Calu3 (cell line): Measurements from ENCODE around the gene TMPRSS11B. TPM values are rescaled to one million over a fixed set of nuclear protein-coding genes. Genes with fewer than 3 reads are reported as not detected.
"Not testable (repeated sequence)": the region's sequence is repeated elsewhere in the genome, so short reads cannot be mapped to it uniquely, and the experiment has no call there.

Source experiments
- BruUV-seq: library from RNA; stranded (reverse); fragments of 400-500 nt; replicated peaks from 2 replicates; lab custom pipeline; 2021; lab: Mats Ljungman, UMichigan
- CTCF ChIA-PET: fragments of 300-600 bp; sonication (Branson Sonifier 250); formaldehyde crosslinking; loops from one replicate; lab custom pipeline; 2022; ENCODE audit warnings: antibody characterized with exemption; lab: Charles Lee
- DNase-seq: peaks from one replicate; pipeline ENCODE4 v3.0.0; 2022
- H3K27ac Mint-ChIP-seq: one replicate; pipeline ENCODE4 v1.8.0; 2022; ENCODE audit warnings: mixed read lengths; ENCODE audit not compliant: unreplicated experiment
- H3K27me3 Mint-ChIP-seq: one replicate; pipeline ENCODE4 v1.8.0; 2022; ENCODE audit warnings: mixed read lengths; ENCODE audit not compliant: unreplicated experiment
- H3K36me3 Mint-ChIP-seq: one replicate; pipeline ENCODE4 v1.8.0; 2022; ENCODE audit warnings: mild to moderate bottlenecking, moderate library complexity, mixed read lengths; ENCODE audit not compliant: insufficient read depth, unreplicated experiment
- H3K4me1 Mint-ChIP-seq: one replicate; pipeline ENCODE4 v1.8.0; 2022; ENCODE audit warnings: mild to moderate bottlenecking, low read depth, mixed read lengths; ENCODE audit not compliant: unreplicated experiment
- H3K4me3 Mint-ChIP-seq: one replicate; pipeline ENCODE4 v1.8.0; 2022; ENCODE audit warnings: mild to moderate bottlenecking, low read depth, moderate library complexity, mixed read lengths; ENCODE audit not compliant: unreplicated experiment
- H3K9me3 Mint-ChIP-seq: one replicate; pipeline ENCODE4 v1.8.0; 2022; ENCODE audit warnings: low read depth, mixed read lengths; ENCODE audit not compliant: unreplicated experiment
- CTCF ChIP-seq: fragments of 200-600 bp; IDR thresholded peaks from one replicate; pipeline ENCODE4 v1.8.0; 2022; ENCODE audit warnings: antibody characterized with exemption; ENCODE audit not compliant: unreplicated experiment
- intact Hi-C: fragments of 100-400 bp; cut with micrococcal nuclease; formaldehyde crosslinking; loops from one replicate; pipeline ENCODE4 v1.10.0; 2022; ENCODE audit not compliant: unreplicated experiment
- total RNA-seq: library from RNA; stranded (reverse); gene quantifications from 2 replicates; pipeline ENCODE4 v1.2.3, GENCODE V29; 2022

The TMPRSS11B gene
- total RNA-seq, 1 experiment from 2014 or later = not detected

- H3K36me3 Mint-ChIP-seq = no peaks in the 10 kb centered on the region
- no peaks in the 10 kb centered on the region for H3K4me1 Mint-ChIP-seq
- no peak for TF ChIP-seq CTCF
- no peaks in the 10 kb centered on the region for H3K27me3 Mint-ChIP-seq
- H3K9me3 Mint-ChIP-seq = no peaks in the 10 kb centered on the region
- CTCF ChIA-PET = no interaction called here
- DNase-seq = no peak
- intact Hi-C loops = no loop called here
- H3K4me3 Mint-ChIP-seq = no peak overlapping the region
- no TSS peak for BruUV-seq
- H3K27ac Mint-ChIP-seq = no peak overlapping the region
Measured at GRCh38 chr4:68218044-68218443, 27.4 kb downstream of the TMPRSS11B start.

DNA sequence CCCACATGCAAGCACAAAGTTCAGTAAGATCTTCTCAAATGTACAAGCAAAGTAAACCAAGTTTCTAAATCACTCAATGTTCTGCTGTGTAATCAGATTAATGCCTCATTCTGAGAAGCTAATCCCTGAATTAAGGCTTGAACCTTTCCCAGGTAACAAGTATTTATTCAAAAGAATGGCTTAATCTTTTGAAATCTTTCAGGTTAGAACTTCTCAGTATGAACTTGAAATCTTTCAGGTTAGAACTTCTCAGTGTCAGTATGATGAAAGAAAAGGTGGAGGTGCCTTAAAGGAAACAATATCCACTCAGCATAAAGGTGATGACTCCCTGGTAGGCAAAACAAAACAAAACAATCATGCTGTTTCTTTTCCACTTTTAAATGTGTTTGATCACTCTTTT lies 29.0 kb downstream of the TMPRSS11B start:
- Mint-ChIP-seq H3K4me1 (no peaks in the 10 kb centered on the region), H3K36me3 (no peaks in the 10 kb centered on the region), H3K9me3 (no peaks in the 10 kb centered on the region), H3K4me3 (no peak overlapping the region), H3K27me3 (no peaks in the 10 kb centered on the region), H3K27ac (no peak overlapping the region)
- DNase-seq = no peak
- CTCF ChIA-PET = no interaction called here
- BruUV-seq = no TSS peak
- intact Hi-C loops = no loop called here
- no peak for TF ChIP-seq CTCF

GRCh38 chr4:68209003-68209402 lies 36.5 kb downstream of the TMPRSS11B start:
- CTCF ChIA-PET = no interaction called here
- TF ChIP-seq CTCF = no peak
- no TSS peak for BruUV-seq

DNA sequence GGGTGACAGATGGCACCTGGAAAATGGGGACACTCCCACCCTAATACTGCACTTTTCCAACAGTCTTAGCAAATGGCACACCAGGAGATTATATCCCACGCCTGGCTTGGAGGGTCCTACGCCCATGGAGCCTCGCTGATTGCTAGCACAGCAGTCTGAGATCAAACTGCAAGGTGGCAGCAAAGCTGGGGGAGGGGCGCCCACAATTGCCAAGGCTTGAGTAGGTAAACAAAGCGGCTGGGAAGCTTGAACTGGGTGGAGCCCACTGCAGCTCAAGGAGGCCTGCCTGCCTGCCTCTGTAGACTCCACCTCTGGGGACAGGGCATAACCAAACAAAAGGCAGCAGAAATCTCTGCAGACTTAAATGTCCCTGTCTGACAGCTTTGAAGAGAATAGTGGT lies 51.2 kb downstream of the TMPRSS11B start:
- H3K4me3 Mint-ChIP-seq, H3K27ac Mint-ChIP-seq, DNase-seq, H3K27me3 Mint-ChIP-seq, BruUV-seq, H3K4me1 Mint-ChIP-seq, CTCF ChIA-PET, H3K9me3 Mint-ChIP-seq, intact Hi-C loops, H3K36me3 Mint-ChIP-seq: not testable (repeated sequence)

More at GRCh38 chr4:68209003-68209402, 36.5 kb downstream of the TMPRSS11B start:
- no peaks in the 10 kb centered on the region for H3K4me1 Mint-ChIP-seq
- no peak overlapping the region for H3K4me3 Mint-ChIP-seq
- intact Hi-C loops = no loop called here
- no peak overlapping the region for H3K27ac Mint-ChIP-seq
- peaks cover 3% of the 10 kb centered on the region for H3K9me3 Mint-ChIP-seq
- no peaks in the 10 kb centered on the region for H3K36me3 Mint-ChIP-seq
- no peaks in the 10 kb centered on the region for H3K27me3 Mint-ChIP-seq
- DNase-seq = no peak

DNA sequence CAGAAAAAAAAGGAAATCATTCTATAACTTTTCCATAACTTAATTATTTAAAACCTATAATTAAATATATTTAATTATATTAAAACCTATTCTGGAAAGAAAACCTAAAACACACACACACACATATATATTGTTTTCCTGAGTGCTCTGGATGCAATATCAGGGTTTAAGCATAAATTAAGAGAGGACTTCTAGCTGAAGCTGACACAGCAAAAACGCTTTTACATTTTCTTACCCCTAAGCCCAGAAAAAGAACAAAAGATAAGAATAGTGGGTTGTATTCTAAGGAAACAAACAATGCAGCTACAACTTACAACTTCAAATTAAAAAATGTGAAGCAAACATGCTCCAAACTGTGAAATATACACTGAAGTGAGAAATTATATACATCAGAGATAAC lies 52.3 kb downstream of the TMPRSS11B start:
- H3K4me3 Mint-ChIP-seq = no peak overlapping the region
- intact Hi-C loops = no loop called here
- no peaks in the 10 kb centered on the region for H3K9me3 Mint-ChIP-seq
- H3K27me3 Mint-ChIP-seq = no peaks in the 10 kb centered on the region
- no TSS peak for BruUV-seq
- CTCF ChIA-PET = no interaction called here
- H3K4me1 Mint-ChIP-seq = no peaks in the 10 kb centered on the region
- no peak overlapping the region for H3K27ac Mint-ChIP-seq
- DNase-seq = no peak
- H3K36me3 Mint-ChIP-seq = no peaks in the 10 kb centered on the region
- no peak for TF ChIP-seq CTCF
